GM23338 (cell line): ENCODE measurements around the gene TRAPPC10. TPM values are rescaled to one million over a fixed set of nuclear protein-coding genes. Genes with fewer than 3 reads are reported as not detected.

Experiments
- ATAC-seq: fragments of 200-7000 bp; cut with Tn5 transposase; 3 replicates; pipeline ENCODE4 v1.9.1; 2020
- DNase-seq: peaks from one replicate; pipeline ENCODE4 v3.0.0-alpha.2; 2015; ENCODE audit warnings: low spot score
- H2AFZ ChIP-seq: fragments of 200-600 bp; sonication (generic); 2 replicates; pipeline ENCODE4 v1.8.0; 2016; ENCODE audit warnings: antibody characterized with exemption, mild to moderate bottlenecking, moderate library complexity
- H3F3A ChIP-seq: fragments of 200-600 bp; sonication (generic); replicated peaks from 2 replicates; pipeline ENCODE4 v1.8.0; 2017; ENCODE audit warnings: antibody characterized with exemption, mixed run types, low read depth
- H3K27ac ChIP-seq: fragments of 200-600 bp; sonication (generic); 2 replicates; pipeline ENCODE4 v1.6.1; 2016; ENCODE audit warnings: low read depth
- H3K27me3 ChIP-seq: fragments of 200-600 bp; sonication (generic); 2 replicates; pipeline ENCODE4 v1.8.0; 2016; ENCODE audit warnings: mild to moderate bottlenecking, mixed run types, moderate library complexity; ENCODE audit not compliant: insufficient read depth
- H3K36me3 ChIP-seq: fragments of 200-600 bp; sonication (generic); 2 replicates; pipeline ENCODE4 v1.8.0; 2016; ENCODE audit warnings: mild to moderate bottlenecking; ENCODE audit not compliant: insufficient read depth
- H3K4me1 ChIP-seq: fragments of 200-600 bp; sonication (generic); 2 replicates; pipeline ENCODE4 v1.8.0; 2016; ENCODE audit warnings: mild to moderate bottlenecking, moderate library complexity; ENCODE audit not compliant: insufficient read depth
- H3K4me2 ChIP-seq: fragments of 200-600 bp; sonication (generic); 2 replicates; pipeline ENCODE4 v1.7.1; 2017; ENCODE audit warnings: mixed run types
- H3K4me3 ChIP-seq: fragments of 200-600 bp; sonication (generic); 2 replicates; pipeline ENCODE4 v1.6.1; 2016; ENCODE audit warnings: mixed run types
- H3K79me2 ChIP-seq: fragments of 200-600 bp; sonication (generic); replicated peaks from 2 replicates; pipeline ENCODE4 v1.8.0; 2017; ENCODE audit warnings: mild to moderate bottlenecking; ENCODE audit not compliant: insufficient read depth
- H3K9me2 ChIP-seq: fragments of 200-600 bp; sonication (generic); 2 replicates; pipeline ENCODE4 v1.8.0; 2017; ENCODE audit not compliant: insufficient read depth
- H4K20me1 ChIP-seq: fragments of 200-600 bp; sonication (generic); replicated peaks from 2 replicates; pipeline ENCODE4 v1.8.0; 2017; ENCODE audit warnings: mild to moderate bottlenecking; ENCODE audit not compliant: insufficient read depth
- H3K27ac Mint-ChIP-seq: 2 replicates; pipeline ENCODE4 v1.8.0; 2020; ENCODE audit warnings: inconsistent platforms, mild to moderate bottlenecking, moderate library complexity, mixed read lengths
- H3K27me3 Mint-ChIP-seq: 3 replicates; pipeline ENCODE4 v1.8.0; 2022; ENCODE audit warnings: low read depth, mild to moderate bottlenecking, moderate library complexity, mixed read lengths, inconsistent platforms; ENCODE audit not compliant: insufficient read depth, poor library complexity
- H3K36me3 Mint-ChIP-seq: 3 replicates; pipeline ENCODE4 v1.8.0; 2021; ENCODE audit warnings: low read depth, mild to moderate bottlenecking, inconsistent platforms, moderate library complexity, mixed read lengths
- H3K4me1 Mint-ChIP-seq: 3 replicates; pipeline ENCODE4 v1.8.0; 2020; ENCODE audit warnings: mild to moderate bottlenecking, inconsistent platforms, mixed read lengths
- H3K4me3 Mint-ChIP-seq: 3 replicates; pipeline ENCODE4 v1.8.0; 2021; ENCODE audit warnings: moderate library complexity, mild to moderate bottlenecking, inconsistent platforms, mixed read lengths
- H3K9me3 Mint-ChIP-seq: 3 replicates; pipeline ENCODE4 v1.8.0; 2020; ENCODE audit warnings: moderate library complexity, mild to moderate bottlenecking, inconsistent platforms, mixed read lengths
- ETS1 ChIP-seq: IDR thresholded peaks from 2 replicates; pipeline ENCODE4 v1.6.1; 2016; ENCODE audit warnings: antibody characterized with exemption
- EZH2 ChIP-seq: fragments of 200-600 bp; sonication (generic); IDR thresholded peaks from one replicate; pipeline ENCODE4 v1.8.0; 2017; ENCODE audit warnings: antibody characterized with exemption, mild to moderate bottlenecking, low read depth; ENCODE audit not compliant: unreplicated experiment
- EZH2phosphoT487 ChIP-seq: fragments of 200-600 bp; sonication (generic); IDR thresholded peaks from one replicate; pipeline ENCODE4 v1.8.1; 2018; ENCODE audit warnings: antibody characterized with exemption; ENCODE audit not compliant: unreplicated experiment
- JUNB ChIP-seq: IDR thresholded peaks from one replicate; pipeline ENCODE4 v1.6.1; 2016; ENCODE audit warnings: antibody characterized with exemption; ENCODE audit not compliant: unreplicated experiment
- NANOG ChIP-seq: IDR thresholded peaks from 2 replicates; pipeline ENCODE4 v1.6.1; 2016; ENCODE audit warnings: antibody characterized with exemption, borderline replicate concordance
- POLR2AphosphoS5 ChIP-seq: IDR thresholded peaks from 2 replicates; pipeline ENCODE4 v1.6.1; 2016; ENCODE audit warnings: antibody characterized with exemption, low read depth
- STAT1 ChIP-seq: IDR thresholded peaks from one replicate; pipeline ENCODE4 v1.6.1; 2016; ENCODE audit warnings: antibody characterized with exemption; ENCODE audit not compliant: unreplicated experiment
- ZNF331 ChIP-seq: fragments of 250-450 bp; sonication (Bioruptor Pico); IDR thresholded peaks from 2 replicates; pipeline ENCODE4 v1.5.0; 2020; ENCODE audit warnings: low read depth, mild to moderate bottlenecking, moderate library complexity
- ZNF462 ChIP-seq: fragments of 250-450 bp; sonication (Bioruptor Pico); IDR thresholded peaks from 2 replicates; pipeline ENCODE4 v1.5.0; 2020; ENCODE audit warnings: mild to moderate bottlenecking, moderate library complexity
- polyA plus RNA-seq: library from polyadenylated mRNA; unstranded; fragments of >200 nt; fragmentation: Nextera tagmentation; extraction: Ambion mirVana; gene quantifications from 2 replicates; pipeline ENCODE4 v1.2.1, GENCODE V29; 2016
- total RNA-seq: library from RNA; depleted of rRNA; stranded (reverse); fragments of >200 nt; shearing (Covaris generic); gene quantifications from 2 replicates; pipeline ENCODE4 v1.2.3, GENCODE V29; 2014
- TF ChIP-seq, protein P1 (sequence below): IDR thresholded peaks from one replicate; pipeline ENCODE4 v1.6.1; 2018; ENCODE audit warnings: antibody characterized with exemption; ENCODE audit not compliant: unreplicated experiment

Gene TRAPPC10
- total and polyA plus RNA-seq, 2 experiments from 2014 or later, result 14.0 to 27.1 TPM

DNA sequence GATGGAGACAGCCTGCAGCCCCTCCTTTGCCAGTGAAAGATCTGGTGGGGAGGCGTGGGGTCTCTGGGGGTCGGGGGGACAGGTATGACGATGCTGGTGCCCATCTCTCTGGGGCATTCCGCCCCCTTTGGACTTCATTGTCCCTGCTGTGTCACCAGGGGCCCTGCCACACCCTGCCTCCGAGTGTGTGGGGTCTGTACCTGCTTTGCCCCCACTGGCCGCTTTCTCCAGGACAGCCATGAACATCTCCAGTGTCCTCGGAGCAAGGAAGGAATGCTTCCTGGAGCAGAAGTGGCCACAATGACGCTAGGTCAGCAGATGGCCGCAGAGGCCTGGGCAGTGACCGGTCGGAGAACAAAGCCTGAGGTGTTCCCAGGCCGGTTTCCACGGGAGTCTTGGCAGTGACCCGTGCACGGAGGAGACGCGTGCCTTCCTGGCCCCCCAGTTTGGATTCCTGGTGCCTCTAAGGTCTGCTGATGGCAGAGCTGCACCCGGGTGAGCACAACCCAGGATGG, 18.6 kb upstream of the TRAPPC10 start:
- no peak overlapping the region for H3K4me2 ChIP-seq
- Mint-ChIP-seq H3K9me3 (no peaks in the 10 kb centered on the region), H3K27ac (no peak overlapping the region), H3K27me3 (peaks cover 7% of the 10 kb centered on the region), H3K4me1 (no peaks in the 10 kb centered on the region), H3K36me3 (no peaks in the 10 kb centered on the region), H3K4me3 (no peak overlapping the region)
- H3K9me2 ChIP-seq, result no peaks in the 10 kb centered on the region
- no peaks in the 10 kb centered on the region for H3K79me2 ChIP-seq
- H3K27me3 ChIP-seq, result no peaks in the 10 kb centered on the region
- no peak for ATAC-seq
- H4K20me1 ChIP-seq, result no peaks in the 10 kb centered on the region
- H3K36me3 ChIP-seq, result no peaks in the 10 kb centered on the region
- no peaks in the 10 kb centered on the region for H3K4me1 ChIP-seq
- H3F3A ChIP-seq, result no peaks in the 10 kb centered on the region
- no peak overlapping the region for H3K4me3 ChIP-seq
- DNase-seq, result no peak
- H3K27ac ChIP-seq, result no peak overlapping the region
- H2AFZ ChIP-seq, result no peak overlapping the region
- TF ChIP-seq ZNF331 (CRISPR knock-in tag) (no peak), NANOG (no peak), JUNB (no peak), EZH2 (no peak), POLR2AphosphoS5 (no peak), ETS1 (no peak), ZNF462 (no peak), EZH2phosphoT487 (no peak), STAT1 (no peak)
- TF ChIP-seq, protein P1, sequence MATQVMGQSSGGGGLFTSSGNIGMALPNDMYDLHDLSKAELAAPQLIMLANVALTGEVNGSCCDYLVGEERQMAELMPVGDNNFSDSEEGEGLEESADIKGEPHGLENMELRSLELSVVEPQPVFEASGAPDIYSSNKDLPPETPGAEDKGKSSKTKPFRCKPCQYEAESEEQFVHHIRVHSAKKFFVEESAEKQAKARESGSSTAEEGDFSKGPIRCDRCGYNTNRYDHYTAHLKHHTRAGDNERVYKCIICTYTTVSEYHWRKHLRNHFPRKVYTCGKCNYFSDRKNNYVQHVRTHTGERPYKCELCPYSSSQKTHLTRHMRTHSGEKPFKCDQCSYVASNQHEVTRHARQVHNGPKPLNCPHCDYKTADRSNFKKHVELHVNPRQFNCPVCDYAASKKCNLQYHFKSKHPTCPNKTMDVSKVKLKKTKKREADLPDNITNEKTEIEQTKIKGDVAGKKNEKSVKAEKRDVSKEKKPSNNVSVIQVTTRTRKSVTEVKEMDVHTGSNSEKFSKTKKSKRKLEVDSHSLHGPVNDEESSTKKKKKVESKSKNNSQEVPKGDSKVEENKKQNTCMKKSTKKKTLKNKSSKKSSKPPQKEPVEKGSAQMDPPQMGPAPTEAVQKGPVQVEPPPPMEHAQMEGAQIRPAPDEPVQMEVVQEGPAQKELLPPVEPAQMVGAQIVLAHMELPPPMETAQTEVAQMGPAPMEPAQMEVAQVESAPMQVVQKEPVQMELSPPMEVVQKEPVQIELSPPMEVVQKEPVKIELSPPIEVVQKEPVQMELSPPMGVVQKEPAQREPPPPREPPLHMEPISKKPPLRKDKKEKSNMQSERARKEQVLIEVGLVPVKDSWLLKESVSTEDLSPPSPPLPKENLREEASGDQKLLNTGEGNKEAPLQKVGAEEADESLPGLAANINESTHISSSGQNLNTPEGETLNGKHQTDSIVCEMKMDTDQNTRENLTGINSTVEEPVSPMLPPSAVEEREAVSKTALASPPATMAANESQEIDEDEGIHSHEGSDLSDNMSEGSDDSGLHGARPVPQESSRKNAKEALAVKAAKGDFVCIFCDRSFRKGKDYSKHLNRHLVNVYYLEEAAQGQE, result no peak
